Loucy (cell line): Measurements from ENCODE around the gene PTGFRN.

Experiments
- H2AFZ ChIP-seq: fragments of 200-600 bp; sonication (generic); 2 replicates; pipeline ENCODE4 v1.6.0; 2016; ENCODE audit warnings: antibody characterized with exemption, mild to moderate bottlenecking, low read length, moderate library complexity
- H3F3A ChIP-seq: fragments of 200-600 bp; 2 replicates; pipeline ENCODE4 v1.6.0; 2016; ENCODE audit warnings: antibody characterized with exemption, low read depth, mild to moderate bottlenecking
- H3K27me3 ChIP-seq: fragments of 200-600 bp; sonication (generic); 2 replicates; pipeline ENCODE4 v1.6.1; 2014; ENCODE audit warnings: low read length, mild to moderate bottlenecking; ENCODE audit not compliant: insufficient read depth, poor library complexity, severe bottlenecking
- H3K36me3 ChIP-seq: fragments of 200-600 bp; sonication (generic); 2 replicates; pipeline ENCODE4 v1.6.1; 2016; ENCODE audit warnings: low read length; ENCODE audit not compliant: insufficient read depth
- H3K4me1 ChIP-seq: fragments of 200-600 bp; sonication (generic); 2 replicates; pipeline ENCODE4 v1.5.1; 2014; ENCODE audit warnings: low read length, mild to moderate bottlenecking; ENCODE audit not compliant: insufficient read depth, poor library complexity, severe bottlenecking
- H3K4me2 ChIP-seq: fragments of 200-600 bp; sonication (generic); 2 replicates; pipeline ENCODE4 v1.6.0; 2014; ENCODE audit warnings: antibody characterized with exemption, low read length, low read depth, mild to moderate bottlenecking; ENCODE audit not compliant: poor library complexity, severe bottlenecking
- H3K4me3 ChIP-seq: fragments of 200-600 bp; sonication (generic); 2 replicates; pipeline ENCODE4 v1.5.1; 2014; ENCODE audit warnings: low read length, mild to moderate bottlenecking, mixed read lengths; ENCODE audit not compliant: poor library complexity, severe bottlenecking
- H3K79me2 ChIP-seq: fragments of 200-600 bp; sonication (generic); 2 replicates; pipeline ENCODE4 v1.6.1; 2014; ENCODE audit warnings: low read length; ENCODE audit not compliant: insufficient read depth
- H3K9ac ChIP-seq: fragments of 200-600 bp; sonication (generic); 2 replicates; pipeline ENCODE4 v1.6.0; 2014; ENCODE audit warnings: mild to moderate bottlenecking, low read depth, low read length, moderate library complexity; ENCODE audit not compliant: poor library complexity, severe bottlenecking
- H3K9me2 ChIP-seq: fragments of 200-600 bp; sonication (generic); replicated peaks from 2 replicates; pipeline ENCODE4 v1.6.1; 2016; ENCODE audit warnings: low read depth, low read length, mixed read lengths
- H3K9me3 ChIP-seq: fragments of 200-600 bp; sonication (generic); 2 replicates; pipeline ENCODE4 v1.6.1; 2014; ENCODE audit warnings: mild to moderate bottlenecking, antibody characterized with exemption, low read length, low read depth; ENCODE audit not compliant: insufficient read depth
- H4K20me1 ChIP-seq: fragments of 200-600 bp; sonication (generic); 2 replicates; pipeline ENCODE4 v1.6.0; 2014; ENCODE audit warnings: antibody characterized with exemption, low read length, mild to moderate bottlenecking; ENCODE audit not compliant: insufficient read depth, poor library complexity, severe bottlenecking
- CTCF ChIP-seq: fragments of 200-600 bp; sonication (generic); conservative IDR thresholded peaks from 2 replicates; pipeline ENCODE4 v1.5.1; 2014; ENCODE audit warnings: mild to moderate bottlenecking, antibody characterized with exemption, low read length
- EZH2phosphoT487 ChIP-seq: fragments of 200-600 bp; IDR thresholded peaks from 2 replicates; pipeline ENCODE4 v1.6.1; 2018; ENCODE audit warnings: antibody characterized with exemption, mild to moderate bottlenecking, moderate library complexity, borderline replicate concordance

The PTGFRN gene

GRCh38 chr1:116948642-116949041 is 38.9 kb downstream of the PTGFRN start:
- H3K36me3 ChIP-seq: no peaks in the 10 kb centered on the region
- H3K4me1 ChIP-seq: no peaks in the 10 kb centered on the region
- H2AFZ ChIP-seq: no peak overlapping the region
- H3K9me2 ChIP-seq: no peaks in the 10 kb centered on the region
- TF ChIP-seq EZH2phosphoT487: no peak
- TF ChIP-seq CTCF: no peak
- H4K20me1 ChIP-seq: no peaks in the 10 kb centered on the region
- no peak overlapping the region for H3K4me2 ChIP-seq
- H3K79me2 ChIP-seq: no peaks in the 10 kb centered on the region
- peaks cover 39% of the 10 kb centered on the region for H3K27me3 ChIP-seq
- no peak overlapping the region for H3K4me3 ChIP-seq
- no peaks in the 10 kb centered on the region for H3K9me3 ChIP-seq
- H3F3A ChIP-seq: no peaks in the 10 kb centered on the region
- no peak overlapping the region for H3K9ac ChIP-seq

- Histone ChIP-seq H3F3A (no peaks in the 10 kb centered on the region), H3K4me2 (no peak overlapping the region), H3K4me3 (no peak overlapping the region), H3K27me3 (peaks cover 39% of the 10 kb centered on the region), H3K36me3 (no peaks in the 10 kb centered on the region), H3K9me3 (no peaks in the 10 kb centered on the region), H3K9ac (no peak overlapping the region), H3K9me2 (no peaks in the 10 kb centered on the region), H3K4me1 (no peaks in the 10 kb centered on the region), H4K20me1 (no peaks in the 10 kb centered on the region), H2AFZ (no peak overlapping the region), H3K79me2 (no peaks in the 10 kb centered on the region)
- no peak for TF ChIP-seq CTCF
- no peak for TF ChIP-seq EZH2phosphoT487
Measured at GRCh38 chr1:116949213-116949985, 39.7 kb downstream of the PTGFRN start.

GRCh38 chr1:116950517-116951199 is 40.9 kb downstream of the PTGFRN start:
- no peak for TF ChIP-seq EZH2phosphoT487
- no peak for TF ChIP-seq CTCF
- H3K27me3 ChIP-seq: peaks cover 33% of the 10 kb centered on the region
- H3F3A ChIP-seq: no peaks in the 10 kb centered on the region
- H3K79me2 ChIP-seq: no peaks in the 10 kb centered on the region
- no peak overlapping the region for H3K4me3 ChIP-seq
- no peaks in the 10 kb centered on the region for H4K20me1 ChIP-seq
- no peak overlapping the region for H3K4me2 ChIP-seq
- no peaks in the 10 kb centered on the region for H3K36me3 ChIP-seq
- H3K9me3 ChIP-seq: no peaks in the 10 kb centered on the region
- H3K9ac ChIP-seq: no peak overlapping the region
- H3K9me2 ChIP-seq: no peaks in the 10 kb centered on the region
- H2AFZ ChIP-seq: no peak overlapping the region
- no peaks in the 10 kb centered on the region for H3K4me1 ChIP-seq
